Upper lobe of right lung (tissue), 1 donor: Measurements from ENCODE around the gene PLCE1. TPM values are rescaled to one million over a fixed set of nuclear protein-coding genes. Genes with fewer than 3 reads are reported as not detected.

Experiments used
- ATAC-seq: fragments of 200-7000 bp; cut with Tn5 transposase; one replicate; pipeline ENCODE4 v1.9.1; 2020; ENCODE audit warnings: mild to moderate bottlenecking, moderate library complexity
- DNase-seq: peaks from one replicate; pipeline ENCODE4 v3.0.0-alpha.2; 2020
- H3K27ac ChIP-seq: fragments of 200-600 bp; one replicate; pipeline ENCODE4 v1.8.0; 2022
- H3K27me3 ChIP-seq: fragments of 200-600 bp; one replicate; pipeline ENCODE4 v1.8.0; 2022; ENCODE audit warnings: mild to moderate bottlenecking
- H3K36me3 ChIP-seq: fragments of 200-600 bp; one replicate; pipeline ENCODE4 v1.8.0; 2022
- H3K4me1 ChIP-seq: fragments of 200-600 bp; one replicate; pipeline ENCODE4 v1.8.0; 2022
- H3K4me3 ChIP-seq: fragments of 200-600 bp; one replicate; pipeline ENCODE4 v1.8.0; 2022; ENCODE audit warnings: mild to moderate bottlenecking
- H3K9me3 ChIP-seq: fragments of 200-600 bp; one replicate; pipeline ENCODE4 v1.8.0; 2022
- intact Hi-C: fragments of 100-400 bp; cut with DNase I; formaldehyde crosslinking; loops from one replicate; pipeline ENCODE4 v1.11.0; 2022
- total RNA-seq: library from RNA; stranded (reverse); fragmentation: NEBNext Ultra II Directional; extraction: Animal tissue kit (Norgen Biotek cat#: 25700); gene quantifications from one replicate; pipeline ENCODE4 v1.2.1, GENCODE V29; 2021
- TF ChIP-seq, protein P1 (sequence below): fragments of 200-600 bp; IDR thresholded peaks from one replicate; pipeline ENCODE4 v1.8.0; 2022; ENCODE audit warnings: antibody characterized with exemption
- donor health status: DM: no; HTN: yes; CAD: no; lungs with severe emphysema.

PLCE1 gene
- total RNA-seq, 1 donor from 2014 or later = 14.3 TPM

- DNase-seq (no peak), ATAC-seq (peak; percentile 51)
- H3K9me3 ChIP-seq = no peaks in the 10 kb centered on the region
- H3K27me3 ChIP-seq = peaks cover 10% of the 10 kb centered on the region
- H3K4me1 ChIP-seq = no peaks in the 10 kb centered on the region
- TF ChIP-seq, protein P1, sequence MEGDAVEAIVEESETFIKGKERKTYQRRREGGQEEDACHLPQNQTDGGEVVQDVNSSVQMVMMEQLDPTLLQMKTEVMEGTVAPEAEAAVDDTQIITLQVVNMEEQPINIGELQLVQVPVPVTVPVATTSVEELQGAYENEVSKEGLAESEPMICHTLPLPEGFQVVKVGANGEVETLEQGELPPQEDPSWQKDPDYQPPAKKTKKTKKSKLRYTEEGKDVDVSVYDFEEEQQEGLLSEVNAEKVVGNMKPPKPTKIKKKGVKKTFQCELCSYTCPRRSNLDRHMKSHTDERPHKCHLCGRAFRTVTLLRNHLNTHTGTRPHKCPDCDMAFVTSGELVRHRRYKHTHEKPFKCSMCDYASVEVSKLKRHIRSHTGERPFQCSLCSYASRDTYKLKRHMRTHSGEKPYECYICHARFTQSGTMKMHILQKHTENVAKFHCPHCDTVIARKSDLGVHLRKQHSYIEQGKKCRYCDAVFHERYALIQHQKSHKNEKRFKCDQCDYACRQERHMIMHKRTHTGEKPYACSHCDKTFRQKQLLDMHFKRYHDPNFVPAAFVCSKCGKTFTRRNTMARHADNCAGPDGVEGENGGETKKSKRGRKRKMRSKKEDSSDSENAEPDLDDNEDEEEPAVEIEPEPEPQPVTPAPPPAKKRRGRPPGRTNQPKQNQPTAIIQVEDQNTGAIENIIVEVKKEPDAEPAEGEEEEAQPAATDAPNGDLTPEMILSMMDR = no peak
- H3K27ac ChIP-seq = no peak overlapping the region
- no peak overlapping the region for H3K4me3 ChIP-seq
- H3K36me3 ChIP-seq = no peaks in the 10 kb centered on the region
- intact Hi-C loops = no loop called here
These were observed 5.7 kb downstream of the PLCE1 start for GRCh38 chr10:93999401-93999851.

- TF ChIP-seq, protein P1 = no peak
- Histone ChIP-seq H3K36me3 (no peaks in the 10 kb centered on the region), H3K27me3 (no peaks in the 10 kb centered on the region), H3K4me1 (no peaks in the 10 kb centered on the region), H3K9me3 (no peaks in the 10 kb centered on the region), H3K4me3 (no peak overlapping the region), H3K27ac (no peak overlapping the region)
- intact Hi-C loops = no loop called here
- DNase-seq = no peak
- ATAC-seq = no peak
These were observed 7.1 kb downstream of the PLCE1 start for GRCh38 chr10:94000638-94001415.

DNA sequence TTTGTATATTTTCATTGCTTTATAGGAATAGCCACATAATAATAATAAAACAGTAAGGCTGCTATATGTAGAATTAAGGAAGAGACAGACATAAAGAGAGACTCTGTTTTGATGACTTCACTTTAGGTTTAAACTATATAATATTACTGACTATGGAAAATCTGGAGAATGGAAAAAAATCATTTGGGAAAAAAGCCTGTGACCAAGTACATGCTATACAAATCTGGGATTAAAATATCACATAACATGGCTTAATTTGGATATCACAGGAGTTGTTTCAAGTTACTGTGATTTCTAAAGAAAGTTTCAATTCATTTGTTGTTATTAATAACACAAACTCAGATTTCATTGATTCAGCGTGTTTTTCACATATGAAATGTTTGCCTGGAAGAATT, 7.7 kb downstream of the PLCE1 start:
- TF ChIP-seq, protein P1 = no peak
- Histone ChIP-seq H3K27me3 (no peaks in the 10 kb centered on the region), H3K36me3 (no peaks in the 10 kb centered on the region), H3K27ac (no peak overlapping the region), H3K4me3 (no peak overlapping the region), H3K9me3 (no peaks in the 10 kb centered on the region), H3K4me1 (peaks cover under 1% of the 10 kb centered on the region)
- intact Hi-C loops = no loop called here
- DNase-seq = no peak
- no peak for ATAC-seq

- ATAC-seq (no peak), DNase-seq (no peak)
- no peaks in the 10 kb centered on the region for H3K36me3 ChIP-seq
- no peaks in the 10 kb centered on the region for H3K27me3 ChIP-seq
- H3K4me3 ChIP-seq = no peak overlapping the region
- H3K27ac ChIP-seq = no peak overlapping the region
- TF ChIP-seq, protein P1 = no peak
- peaks cover 7% of the 10 kb centered on the region for H3K4me1 ChIP-seq
- intact Hi-C loops = no loop called here
- H3K9me3 ChIP-seq = no peaks in the 10 kb centered on the region
These were observed 8.4 kb downstream of the PLCE1 start for GRCh38 chr10:94002156-94002555.

DNA sequence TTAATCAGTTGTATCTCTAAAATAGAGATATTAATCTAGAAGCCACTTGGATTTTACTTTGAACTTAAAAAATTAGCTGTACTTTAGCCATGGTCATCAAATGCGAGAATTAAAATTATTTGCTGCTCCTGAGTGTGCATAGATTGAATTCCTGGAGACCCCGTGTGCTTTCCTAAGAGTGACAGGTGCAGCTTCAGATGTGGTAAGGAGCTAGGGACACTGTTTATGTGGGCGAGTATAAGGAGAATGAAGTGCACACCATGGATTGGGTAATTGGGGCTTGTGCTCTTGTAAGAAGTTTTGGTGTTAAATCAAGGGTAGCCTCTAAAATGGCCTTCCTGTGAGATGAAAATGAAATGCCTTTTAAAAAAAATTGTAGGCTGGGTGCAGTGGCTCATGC, 9.8 kb downstream of the PLCE1 start:
- ATAC-seq (no peak), DNase-seq (no peak)
- TF ChIP-seq, protein P1 = no peak
- no peak overlapping the region for H3K4me3 ChIP-seq
- H3K27me3 ChIP-seq = no peaks in the 10 kb centered on the region
- no peak overlapping the region for H3K27ac ChIP-seq
- intact Hi-C loops = no loop called here
- H3K36me3 ChIP-seq = no peaks in the 10 kb centered on the region
- H3K9me3 ChIP-seq = no peaks in the 10 kb centered on the region
- H3K4me1 ChIP-seq = peaks cover 11% of the 10 kb centered on the region
